CD4-positive, alpha-beta T cell treated with Interleukin-2 at 100 ng/mL for 4 hours (primary cell): ENCODE results near the gene STXBP6.

Experiments
- DNase-seq: peaks from one replicate; pipeline ENCODE4 v3.0.0-alpha.2; 2020; ENCODE audit warnings: low spot score

The STXBP6 gene

GRCh38 chr14:24885410-24885913 lies 164.5 kb downstream of the STXBP6 start:
- no peak for DNase-seq

- DNase-seq = no peak
Measured at GRCh38 chr14:24883576-24883975, 166.4 kb downstream of the STXBP6 start.

GRCh38 chr14:24881116-24881893 lies 168.6 kb downstream of the STXBP6 start:
- no peak for DNase-seq

- DNase-seq = no peak
Measured at GRCh38 chr14:24880689-24881088, 169.3 kb downstream of the STXBP6 start.

- no peak for DNase-seq
Measured at GRCh38 chr14:24879661-24880386, 170.1 kb downstream of the STXBP6 start.

GRCh38 chr14:24876996-24877395 lies 173.0 kb downstream of the STXBP6 start:
- DNase-seq = no peak

GRCh38 chr14:24875991-24876878 lies 173.7 kb downstream of the STXBP6 start:
- no peak for DNase-seq

GRCh38 chr14:24875203-24875838 lies 174.6 kb downstream of the STXBP6 start:
- no peak for DNase-seq

- DNase-seq = no peak
Measured at GRCh38 chr14:24874514-24875202, 175.3 kb downstream of the STXBP6 start.

GRCh38 chr14:24873551-24873950 lies 176.4 kb downstream of the STXBP6 start:
- DNase-seq = no peak

GRCh38 chr14:24870949-24871701 lies 178.8 kb downstream of the STXBP6 start:
- no peak for DNase-seq

GRCh38 chr14:24868389-24868788 lies 181.6 kb downstream of the STXBP6 start:
- no peak for DNase-seq

- no peak for DNase-seq
Measured at GRCh38 chr14:24866067-24866639, 183.8 kb downstream of the STXBP6 start.

- no peak for DNase-seq
Measured at GRCh38 chr14:24863968-24864684, 185.8 kb downstream of the STXBP6 start.

GRCh38 chr14:24861083-24861630 lies 188.8 kb downstream of the STXBP6 start:
- no peak for DNase-seq

GRCh38 chr14:24859559-24859958 lies 190.4 kb downstream of the STXBP6 start:
- DNase-seq = no peak

GRCh38 chr14:24858684-24859083 lies 191.3 kb downstream of the STXBP6 start:
- no peak for DNase-seq

- no peak for DNase-seq
Measured at GRCh38 chr14:24858052-24858451, 191.9 kb downstream of the STXBP6 start.

GRCh38 chr14:24857277-24857676 lies 192.7 kb downstream of the STXBP6 start:
- no peak for DNase-seq
